Stimulated activated CD8-positive, alpha-beta memory T cell treated with anti-CD3 and anti-CD28 coated beads, Interleukin-7, amount 100 ng/mL, for 24 hours (primary cell): ENCODE measurements around the gene CACNA1A.
"Not testable (repeated sequence)": the region's sequence is repeated elsewhere in the genome, so short reads cannot be mapped to it uniquely, and the experiment has no call there.

ENCODE experiments used
- DNase-seq: peaks from one replicate; pipeline ENCODE4 v3.0.0-alpha.2; 2020; ENCODE audit warnings: low read depth

CACNA1A gene

DNA sequence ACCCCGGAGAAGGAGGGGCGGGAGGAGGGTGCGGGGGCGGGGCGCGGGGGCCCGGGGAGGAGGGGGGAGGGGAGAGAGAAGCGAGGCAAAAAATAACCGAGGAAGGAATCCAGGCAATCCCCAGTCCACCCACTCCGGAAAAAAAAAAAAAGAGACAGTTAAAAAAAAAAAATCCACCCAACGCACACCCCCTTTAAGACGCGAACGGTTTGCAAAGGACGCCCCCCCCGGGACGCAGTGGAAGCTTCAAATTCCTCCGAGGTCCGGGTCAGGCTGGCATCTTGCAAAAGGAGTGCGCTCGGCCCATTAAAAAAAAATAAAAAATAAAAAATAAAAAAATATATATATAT is at the start of gene CACNA1A:
Gene CACNA1A, minus strand, starts transcription at position 9 of the 350 bp plus-strand sequence. CDS start 255 bp downstream, outside the sequence.
- DNase-seq, result no peak

DNA sequence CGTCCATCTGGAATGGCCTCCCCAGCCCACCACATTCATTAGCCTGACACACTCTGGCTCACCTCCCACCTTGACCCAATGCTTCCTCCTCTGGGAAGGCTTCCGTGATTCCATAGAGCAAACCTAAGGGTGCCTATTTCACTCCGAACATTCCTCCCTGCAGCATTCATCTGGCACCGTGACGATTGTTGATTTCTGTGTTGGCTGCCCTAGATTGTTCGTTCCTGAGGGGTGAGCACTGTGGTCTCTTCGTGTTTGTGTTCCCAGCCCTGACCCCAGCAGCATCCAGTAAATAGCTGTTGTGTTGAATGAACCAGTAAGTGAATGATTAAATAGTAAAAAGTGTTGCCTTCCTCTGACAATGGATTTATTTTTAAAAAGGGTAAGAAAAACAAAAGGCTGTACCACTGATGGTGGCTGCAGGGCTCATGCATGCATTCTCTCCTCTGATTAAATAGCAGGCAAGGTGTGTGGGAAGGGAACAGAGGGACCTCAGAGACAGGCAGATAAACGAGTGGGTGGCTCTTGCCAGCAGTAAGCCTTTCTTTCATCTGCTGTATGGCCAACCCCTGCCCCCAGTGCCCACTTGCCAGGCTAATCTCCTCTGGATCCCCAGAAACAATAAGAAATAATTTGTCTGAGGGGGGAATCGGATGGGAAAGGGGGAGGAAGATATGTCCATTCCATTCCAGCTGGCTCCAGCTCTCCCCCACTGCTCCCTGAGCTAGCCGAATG is 48.4 kb upstream of the CACNA1A start:
- no peak for DNase-seq

DNA sequence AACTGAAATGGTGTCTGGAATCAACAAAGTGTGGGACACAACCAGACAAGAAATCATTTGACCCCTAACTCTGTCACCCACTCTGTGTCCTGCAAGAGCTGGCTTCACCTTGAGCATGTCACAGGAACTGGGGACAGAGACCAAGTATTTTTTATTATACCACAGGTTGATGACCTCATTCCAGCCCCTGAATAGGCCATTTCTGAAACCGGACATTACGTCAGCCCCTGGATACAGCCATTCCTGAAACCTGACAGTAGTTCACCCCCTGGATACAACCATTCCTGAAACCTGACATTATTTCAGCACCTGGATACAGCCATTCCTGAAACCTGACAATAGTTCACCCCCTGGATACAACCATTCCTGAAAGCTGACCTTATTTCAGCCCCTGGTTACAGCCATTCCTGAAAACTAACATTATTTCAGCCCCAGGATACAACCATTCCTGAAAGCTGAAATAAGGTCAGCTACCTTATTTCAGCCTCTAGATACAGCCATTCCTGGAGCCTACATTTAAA is 47.7 kb upstream of the CACNA1A start:
- DNase-seq, result no peak

DNA sequence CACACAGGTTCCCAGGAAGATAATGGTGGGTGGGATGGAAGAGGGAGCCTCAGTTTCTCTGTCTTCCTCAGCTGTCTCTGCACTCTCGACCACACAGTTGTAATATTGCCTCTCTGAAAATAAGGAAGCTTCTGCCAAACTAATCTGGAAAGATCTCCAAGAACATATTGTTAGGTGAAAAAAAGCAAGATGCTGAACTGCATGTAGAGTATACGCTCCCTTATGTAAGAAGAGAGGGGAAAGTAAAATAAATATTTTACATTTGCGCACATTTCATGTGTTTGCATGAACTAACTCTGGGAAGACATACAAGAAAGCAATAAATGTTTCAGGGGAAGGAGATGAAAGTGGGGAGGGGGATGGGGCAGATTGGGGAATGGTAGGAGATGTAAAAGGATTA is 41.9 kb upstream of the CACNA1A start:
- DNase-seq, result no peak

DNA sequence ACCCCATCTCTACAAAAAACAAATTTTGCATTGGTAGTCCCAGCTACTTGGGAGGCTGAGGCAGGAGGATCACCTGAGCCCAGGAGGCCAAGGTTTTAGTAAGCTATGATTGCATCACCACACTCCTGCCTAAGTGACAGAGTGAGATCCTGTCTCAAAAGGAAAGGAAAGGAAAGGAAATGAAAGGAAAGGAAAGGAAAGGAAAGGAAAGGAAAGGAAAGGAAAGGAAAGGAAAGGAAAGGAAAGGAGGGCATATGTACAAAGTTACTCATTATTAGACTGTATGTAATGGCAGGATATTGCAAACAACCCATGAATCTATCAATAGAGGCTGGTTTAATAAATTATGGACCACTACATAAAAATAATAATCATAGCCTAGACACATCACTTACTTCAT is 40.8 kb upstream of the CACNA1A start:
- DNase-seq, result no peak

DNA sequence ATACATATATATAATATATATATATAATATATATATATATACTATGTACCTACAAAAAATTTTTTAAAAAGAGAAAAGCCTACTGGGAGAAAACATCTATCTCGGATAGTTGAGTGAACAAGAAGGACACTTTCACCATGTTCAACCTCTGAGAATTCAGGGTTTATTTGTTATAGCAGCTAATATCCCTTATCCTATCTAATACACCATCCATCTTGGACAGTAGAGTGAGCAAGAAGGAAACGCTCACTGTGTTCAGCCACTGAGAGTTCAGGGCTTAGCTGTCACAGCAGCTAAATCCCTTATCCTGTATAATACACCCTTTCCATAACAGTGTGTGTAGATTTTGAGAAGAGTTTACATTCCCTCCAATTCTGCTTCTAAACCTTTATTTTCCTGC is 38.1 kb upstream of the CACNA1A start:
- DNase-seq, result no peak

DNA sequence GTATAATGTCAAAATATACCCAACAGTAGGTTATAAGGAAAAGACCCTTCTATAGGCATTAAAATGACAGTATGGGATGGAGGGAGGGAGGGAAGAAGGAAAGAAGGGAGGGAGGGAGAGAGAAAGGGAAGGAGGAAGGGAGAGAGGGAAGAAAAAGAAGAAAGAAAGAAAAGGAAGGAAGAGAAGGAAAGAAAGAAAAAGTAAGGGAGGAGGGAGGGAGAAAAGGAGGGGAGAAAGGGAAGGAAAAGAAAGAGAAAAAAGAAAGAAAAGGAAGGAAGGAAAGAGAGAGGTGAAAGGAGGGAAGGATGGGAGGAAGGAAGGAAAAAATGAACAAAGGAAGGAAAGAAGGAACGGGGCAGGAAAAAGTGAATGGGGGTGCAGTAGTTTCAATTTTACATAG is 35.3 kb upstream of the CACNA1A start:
- no peak for DNase-seq

DNA sequence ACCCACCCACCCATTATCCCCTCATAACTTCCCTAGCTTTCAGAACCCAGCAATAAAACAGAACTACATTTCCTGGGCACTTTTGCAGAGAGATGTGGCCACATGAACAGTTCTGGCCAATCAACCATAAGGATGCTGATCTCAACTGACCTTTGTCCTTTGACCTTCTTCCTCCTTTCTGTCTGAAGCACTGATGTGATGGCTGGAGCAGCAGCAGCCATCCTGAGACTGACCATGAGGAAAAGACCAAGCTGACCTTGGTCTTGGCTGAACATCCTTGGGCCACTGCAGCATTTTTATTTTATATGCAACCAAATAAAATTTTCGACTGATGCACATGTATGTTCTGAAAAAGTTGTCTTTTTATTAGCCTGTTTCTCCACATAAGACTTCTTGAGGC is 33.1 kb upstream of the CACNA1A start:
- no peak for DNase-seq

DNA sequence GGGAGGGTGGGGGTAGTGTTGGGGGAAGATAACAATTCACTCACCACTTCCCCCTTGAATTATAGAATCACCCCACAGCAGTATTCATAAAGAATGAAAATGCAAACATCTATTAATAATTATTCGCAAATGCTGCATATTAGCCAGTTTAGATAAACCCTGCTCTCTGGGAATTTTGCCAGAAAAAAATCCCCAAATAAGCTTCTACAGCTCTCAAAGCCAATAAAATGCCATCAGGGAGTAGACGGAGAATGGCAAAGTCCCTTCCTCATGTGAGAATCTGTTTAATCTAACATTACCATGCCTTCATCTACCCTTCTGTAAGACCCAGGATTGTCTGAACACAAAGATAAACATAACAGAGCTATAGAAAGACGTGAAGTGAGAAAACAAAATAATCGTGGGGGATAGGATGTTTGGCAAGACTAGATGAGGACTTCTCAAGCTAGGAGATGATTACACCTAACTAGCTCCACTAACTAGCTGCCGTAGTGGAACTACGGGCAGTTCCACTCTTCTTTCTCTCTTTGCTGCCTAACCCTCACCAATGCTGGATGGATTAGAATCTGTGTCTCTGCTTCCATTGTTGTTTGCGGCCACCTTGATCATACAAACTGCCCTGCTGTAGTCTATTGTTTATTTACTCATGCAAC is 32.4 kb upstream of the CACNA1A start:
- no peak for DNase-seq

DNA sequence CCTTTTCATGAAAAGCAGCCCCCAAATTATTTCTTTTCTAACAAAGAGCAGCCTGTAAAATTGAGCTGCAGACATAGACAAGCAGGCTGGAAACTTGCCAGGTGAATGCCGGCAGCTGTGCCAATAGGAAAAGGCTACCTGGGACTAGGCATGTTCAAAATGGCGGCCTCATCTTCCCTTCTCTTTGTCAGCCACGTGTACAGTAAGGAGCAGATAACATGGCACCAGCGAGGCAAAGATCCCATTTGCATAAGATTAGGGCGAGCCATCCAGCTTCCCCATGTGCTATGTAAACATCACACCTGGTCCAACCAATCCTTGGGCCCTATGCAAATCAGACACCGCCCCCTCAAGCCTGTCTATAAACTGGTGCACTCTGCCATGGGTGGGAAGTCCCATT is 31.2 kb upstream of the CACNA1A start:
- DNase-seq, result no peak

DNA sequence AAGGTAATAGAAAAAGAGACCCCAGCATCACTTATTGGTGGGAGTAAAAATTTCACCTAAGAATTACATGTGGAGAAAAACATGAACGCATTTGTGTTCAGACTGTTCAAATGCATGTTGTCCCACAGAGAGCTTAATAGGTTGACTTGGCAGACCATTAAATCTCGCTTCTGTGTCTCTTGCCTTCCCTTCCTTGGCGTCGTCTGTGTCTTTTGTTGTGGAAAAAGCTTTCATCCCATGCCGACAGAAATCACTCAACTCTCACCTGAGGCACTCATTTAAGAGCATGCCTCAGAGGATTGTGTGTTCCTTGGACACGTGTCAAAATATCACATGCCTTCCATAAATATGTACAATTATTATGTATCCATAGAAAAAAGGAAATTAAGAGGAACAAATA is 24.4 kb upstream of the CACNA1A start:
- DNase-seq, result no peak

DNA sequence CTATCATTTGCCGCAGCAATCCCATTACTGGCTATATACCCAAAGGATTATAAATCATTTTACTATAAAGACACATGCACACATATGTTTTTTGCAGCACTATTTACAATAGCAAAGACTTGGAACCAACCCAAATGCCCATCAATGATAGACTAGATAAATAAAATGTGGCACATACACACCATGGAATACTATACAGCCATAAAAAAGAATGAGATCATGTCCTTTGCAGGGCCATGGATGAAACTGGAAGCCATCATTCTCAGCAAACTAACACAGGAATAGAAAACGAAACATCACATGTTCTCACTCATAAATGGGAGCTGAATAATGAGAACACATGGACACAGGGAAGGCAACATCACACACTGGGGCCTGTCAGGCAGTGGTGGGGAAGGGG is 23.4 kb upstream of the CACNA1A start:
- not testable (repeated sequence) for DNase-seq

DNA sequence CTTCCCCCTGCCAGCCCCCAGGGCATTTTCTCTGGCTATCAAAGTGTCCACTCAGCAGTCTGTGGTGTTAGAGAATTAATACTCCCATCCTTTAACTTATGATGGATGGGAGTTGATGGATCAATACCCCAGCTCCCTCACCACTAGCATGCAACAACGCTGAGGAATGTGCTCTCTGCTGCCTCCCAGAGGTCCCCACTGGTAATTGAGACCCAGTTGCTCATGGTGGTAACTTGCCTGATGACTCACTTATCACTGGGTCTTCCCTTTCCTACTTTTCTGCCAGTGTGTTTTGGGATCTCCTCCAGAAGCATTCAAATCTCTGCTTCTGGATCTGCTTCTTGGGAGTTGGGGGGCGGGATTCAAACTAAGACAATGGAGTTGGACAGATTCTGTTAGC is 20.3 kb upstream of the CACNA1A start:
- no peak for DNase-seq

DNA sequence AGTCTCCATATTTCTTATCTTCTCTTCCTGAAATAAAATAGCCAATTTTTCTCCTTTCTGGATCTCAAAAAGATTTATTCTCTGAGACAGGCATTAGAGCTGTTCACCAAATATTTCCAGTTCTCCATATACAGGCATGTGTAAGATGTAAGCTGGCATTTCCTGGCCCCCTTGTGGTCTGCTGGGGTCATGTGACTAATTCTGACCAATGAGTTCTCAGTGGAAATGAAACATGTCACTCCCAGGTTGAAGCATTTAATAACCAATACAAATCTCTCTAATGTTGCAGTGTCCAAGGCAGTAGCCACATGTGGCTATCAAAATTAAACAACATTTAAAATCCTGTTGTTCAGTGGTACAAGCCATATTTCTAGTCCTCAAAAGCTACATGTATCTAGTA is 14.8 kb upstream of the CACNA1A start:
- DNase-seq, result no peak

DNA sequence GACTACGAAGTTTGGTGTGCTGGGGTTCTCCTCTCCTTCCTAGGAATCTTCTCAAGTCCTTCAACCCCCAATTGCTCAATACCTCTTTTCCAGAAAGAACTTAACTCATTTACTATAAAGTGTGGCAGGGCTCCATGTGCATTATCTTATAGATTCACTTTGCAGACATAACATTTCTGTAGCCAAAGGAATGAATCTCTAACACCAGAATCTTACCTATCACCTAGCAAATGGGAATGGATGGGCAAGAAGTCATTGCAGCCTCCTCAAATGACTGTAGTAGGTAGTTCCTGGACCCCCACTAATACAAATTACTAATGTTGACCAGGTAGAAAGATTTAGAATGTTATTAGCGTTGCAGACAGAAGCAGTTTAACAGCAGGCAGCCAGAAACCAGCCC is 5.7 kb upstream of the CACNA1A start:
- no peak for DNase-seq

DNA sequence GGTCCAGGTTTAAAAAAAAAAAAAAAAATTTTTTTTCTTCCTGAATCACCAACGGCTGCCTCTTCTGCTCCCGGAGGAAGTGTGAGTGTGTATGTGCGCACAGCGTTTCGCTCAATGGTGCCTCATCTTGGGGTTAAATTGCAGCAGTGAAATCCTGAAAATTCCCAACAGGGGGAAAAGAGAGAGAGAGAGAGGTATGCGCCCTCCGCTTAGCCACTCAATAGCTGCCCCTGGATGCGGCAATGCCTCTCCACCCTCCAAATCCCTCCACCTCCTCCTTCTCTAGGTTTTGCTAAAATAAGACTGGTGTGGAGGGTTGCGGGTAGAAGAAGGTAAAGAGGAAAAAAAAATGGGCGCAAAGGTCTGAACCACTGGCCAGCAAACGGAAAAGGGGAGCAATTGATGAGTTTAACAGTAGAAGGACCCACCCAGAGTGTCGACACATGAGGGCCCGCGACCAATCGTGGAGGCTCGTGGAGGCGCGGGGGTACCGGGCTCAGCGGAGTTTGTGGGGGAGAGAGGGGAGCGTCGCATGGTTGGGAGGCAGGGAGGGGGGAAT is 853 bp upstream of the CACNA1A start:
- no peak for DNase-seq

DNA sequence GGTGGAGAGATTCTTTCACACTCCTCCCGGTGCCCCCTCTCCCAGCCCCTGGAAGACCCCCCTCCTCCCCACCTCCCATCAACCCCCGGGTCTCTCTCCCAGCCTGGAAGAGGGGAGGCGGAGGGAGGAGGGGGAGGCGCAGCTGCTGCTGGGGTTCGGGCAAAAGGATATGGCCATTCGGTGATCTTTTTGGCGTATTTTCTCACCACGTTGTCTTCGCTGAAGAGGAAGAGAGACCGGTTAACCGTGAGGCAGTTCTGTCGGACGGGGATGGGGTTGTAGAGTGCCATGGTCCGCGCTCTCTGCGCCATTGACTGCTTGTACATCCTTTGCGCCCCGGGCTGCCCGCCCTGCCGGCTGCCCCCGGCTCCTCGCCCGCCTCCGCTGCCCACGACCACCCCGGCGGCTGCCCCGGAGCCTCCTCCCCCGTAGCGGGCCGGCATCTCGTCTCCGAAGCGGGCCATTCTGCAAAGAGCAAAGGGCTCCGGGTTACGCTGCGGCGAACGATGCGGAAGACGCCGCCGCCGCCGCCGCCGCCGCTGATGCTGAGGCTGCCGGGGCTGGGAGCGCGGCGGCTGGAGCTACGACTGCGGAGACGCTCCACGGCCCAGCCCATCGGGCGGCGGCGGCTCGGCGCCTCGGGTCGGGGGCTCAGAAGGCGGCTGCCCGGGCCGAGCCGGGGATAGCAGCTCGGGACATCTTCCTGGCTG is 363 bp downstream of the CACNA1A start:
- DNase-seq, result no peak

DNA sequence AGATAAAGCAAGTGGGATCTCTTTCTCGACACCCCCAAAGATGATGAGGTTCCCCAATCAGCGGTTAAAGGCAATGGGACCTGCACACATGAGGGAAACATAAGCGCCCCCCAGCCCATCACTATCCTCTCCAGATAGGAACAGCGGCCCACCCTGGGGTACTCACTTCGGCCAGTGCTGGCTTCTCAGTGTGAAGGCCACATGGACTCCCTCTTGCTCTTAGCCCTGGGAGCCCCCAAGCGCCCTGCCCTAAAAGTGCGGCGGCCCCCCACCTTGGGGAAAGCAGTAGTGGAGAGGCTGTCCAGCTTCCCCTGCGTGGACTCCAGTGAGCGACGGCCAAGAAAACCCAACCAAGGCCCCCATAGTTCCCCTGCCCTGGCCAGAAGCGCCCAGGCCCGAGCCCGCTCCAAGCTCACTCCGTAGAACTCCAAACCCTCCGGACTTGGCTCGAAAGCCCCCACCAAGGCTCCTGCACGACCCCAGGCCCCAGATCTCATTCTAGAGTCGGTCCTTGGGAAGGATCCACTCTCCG is 1.0 kb downstream of the CACNA1A start:
- DNase-seq, result no peak

DNA sequence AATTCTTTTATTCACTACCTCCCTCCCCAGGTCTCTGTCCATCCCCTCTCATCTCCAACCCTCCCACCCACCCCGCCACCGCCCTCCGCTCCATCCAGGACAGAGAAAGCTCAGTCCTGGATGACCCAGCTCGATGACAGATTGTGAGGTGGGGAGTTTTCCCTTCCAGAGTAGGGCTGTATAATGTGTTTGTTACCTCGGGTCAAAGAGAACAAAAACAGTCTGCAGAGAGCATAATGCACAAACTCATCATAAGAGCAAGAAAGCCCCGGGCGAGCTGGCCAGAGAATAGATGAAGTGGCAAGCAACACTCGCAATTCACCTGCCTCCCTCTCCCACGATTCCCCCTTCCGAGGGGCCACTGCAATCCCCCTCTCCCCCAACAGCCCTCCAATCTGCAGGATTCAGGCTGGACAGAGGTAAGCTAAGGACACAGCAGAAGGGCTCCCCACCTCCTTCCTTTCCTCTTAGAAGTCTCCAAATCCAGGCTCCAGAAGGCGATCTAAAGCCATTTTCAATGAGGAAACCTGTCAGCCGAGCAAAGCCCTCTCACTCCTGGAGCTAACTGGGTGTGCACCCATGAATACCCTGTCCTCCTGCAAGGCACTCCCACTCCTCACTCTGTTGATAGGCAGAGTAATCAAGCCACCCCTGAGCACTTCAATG is 2.6 kb downstream of the CACNA1A start:
- no peak for DNase-seq

DNA sequence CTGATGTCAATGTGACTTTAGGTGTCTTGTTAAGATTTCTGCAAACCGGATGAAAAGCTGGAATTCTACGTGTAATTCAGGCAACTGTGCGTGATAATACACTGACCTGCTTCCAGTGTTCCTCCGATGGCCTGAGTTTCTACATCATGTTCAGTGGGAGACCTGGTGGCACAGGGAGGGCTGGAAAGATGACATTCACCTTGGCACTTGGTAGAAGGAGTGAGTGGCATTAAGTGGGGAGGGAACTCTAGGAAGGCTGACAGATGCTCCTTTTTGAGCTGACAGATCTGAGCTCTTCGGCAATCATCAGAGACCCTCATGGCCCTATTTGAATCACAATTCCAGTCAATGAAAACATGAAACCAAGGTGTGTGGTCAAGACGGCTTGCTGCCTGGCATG is 4.0 kb downstream of the CACNA1A start:
- DNase-seq, result no peak

DNA sequence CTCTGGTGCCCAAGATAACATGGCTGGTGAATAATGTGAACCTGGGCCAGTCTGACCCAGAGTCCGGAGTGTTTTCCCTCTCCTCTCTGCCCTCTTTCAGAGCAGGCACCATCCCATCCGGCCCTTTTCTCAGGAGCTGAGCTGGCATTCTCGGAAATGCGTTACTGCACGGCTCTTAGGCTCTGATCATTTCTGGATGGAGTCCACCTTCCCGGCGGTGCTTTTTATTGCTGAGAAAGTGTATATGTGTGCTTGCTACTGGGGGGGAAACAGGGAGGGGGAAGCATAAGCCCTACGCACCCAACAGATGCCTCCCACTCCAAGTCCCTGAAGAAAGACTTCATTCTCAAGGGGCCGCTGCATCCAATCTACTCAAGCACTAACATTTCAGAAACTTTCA is 6.6 kb downstream of the CACNA1A start:
- DNase-seq, result no peak
